ENCODE measurements around the gene CNPY4.

CNPY4 gene

GRCh38 chr7:100111914-100112313 is 7.5 kb upstream of the CNPY4 start:
- ChIA-PET POLR2A (ENCODE audit: low non-redundant PET) (no interaction called here), CTCF (no interaction called here)
- TF ChIP-seq CTCF (conservative IDR thresholded peaks at IDR 0.05; ENCODE audit: low read depth) = no peak
- peak overlapping the region; percentile 36 for H3K27ac ChIP-seq
- DNase-seq (ENCODE audit: low spot score) = no peak

DNA sequence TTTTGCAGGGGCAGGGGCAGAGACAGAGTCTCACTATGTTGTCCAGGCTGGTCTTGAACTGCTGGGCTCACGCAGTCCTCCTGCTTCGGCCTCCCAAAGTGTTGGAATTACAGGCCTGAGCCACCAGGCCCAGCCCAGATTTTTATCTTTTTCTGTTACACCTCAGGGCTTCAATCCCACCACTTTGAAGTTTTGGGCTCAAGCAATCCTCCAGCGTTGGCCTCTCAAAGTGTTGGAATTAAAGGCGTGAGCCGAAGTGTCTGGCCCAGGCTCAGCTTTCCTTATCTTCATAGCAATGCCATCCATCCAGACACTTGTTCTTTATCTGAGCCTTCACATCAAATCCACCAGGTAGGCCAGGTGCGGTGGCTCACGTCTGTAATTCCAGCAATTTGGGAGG is 4.4 kb upstream of the CNPY4 start:
- ChIA-PET CTCF (no interaction called here), POLR2A (ENCODE audit: low non-redundant PET) (no interaction called here)
- no peak for TF ChIP-seq CTCF (conservative IDR thresholded peaks at IDR 0.05; ENCODE audit: low read depth)
- DNase-seq (ENCODE audit: low spot score) = no peak
- peak overlapping the region; percentile 36 for H3K27ac ChIP-seq

DNA sequence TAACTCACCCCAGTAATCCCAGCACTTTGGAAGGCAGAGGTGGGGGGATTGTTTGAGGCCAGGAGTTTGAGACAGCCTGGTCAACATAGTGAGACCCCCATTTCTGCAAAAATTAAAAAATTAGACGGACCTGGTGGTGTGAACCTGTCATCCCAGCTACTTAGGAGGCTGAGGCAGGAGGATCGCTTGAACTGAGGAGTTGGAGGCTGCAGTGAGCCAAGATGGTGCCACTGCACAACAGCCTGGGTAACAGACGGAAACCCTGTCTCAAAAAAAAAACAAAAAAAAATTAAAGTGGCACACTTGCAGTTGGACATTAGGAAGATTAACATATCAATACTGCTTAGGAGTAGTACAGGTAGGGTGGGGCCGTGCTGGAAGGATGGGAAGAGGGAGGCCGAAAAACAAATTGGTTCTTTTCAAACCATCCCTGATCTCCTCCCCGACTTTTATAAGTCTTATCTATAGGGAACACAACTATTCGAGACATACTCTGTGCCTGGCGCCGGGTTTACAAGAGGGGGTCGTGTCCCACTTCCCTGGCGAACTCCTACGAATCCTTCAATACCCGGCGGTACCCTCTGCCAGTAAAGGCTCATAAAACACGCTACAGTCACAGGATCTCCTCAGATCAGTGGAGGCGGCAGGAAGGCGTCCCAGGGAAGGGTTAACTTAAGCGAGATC is 904 bp upstream of the CNPY4 start:
- DNase-seq (ENCODE audit: low spot score) = no peak
- ChIA-PET POLR2A (ENCODE audit: low non-redundant PET) (no interaction called here), CTCF (no interaction called here)
- H3K27ac ChIP-seq = peak overlapping the region; percentile 88
- TF ChIP-seq CTCF (conservative IDR thresholded peaks at IDR 0.05; ENCODE audit: low read depth) = no peak

GRCh38 chr7:100119970-100120732 is 717 bp downstream of the CNPY4 start:
- TF ChIP-seq CTCF (conservative IDR thresholded peaks at IDR 0.05; ENCODE audit: low read depth) = no peak
- peak; percentile 68 for DNase-seq (ENCODE audit: low spot score)
- peak overlapping the region; percentile 88 for H3K27ac ChIP-seq
- POLR2A ChIA-PET (ENCODE audit: low non-redundant PET) = interaction anchor here (0.9 kb wide), 1 partner anchor 19 kb away, joined by 3 read pairs; the partner anchor contains the start of genes AP4M1 and MCM7
- CTCF ChIA-PET = no interaction called here

DNA sequence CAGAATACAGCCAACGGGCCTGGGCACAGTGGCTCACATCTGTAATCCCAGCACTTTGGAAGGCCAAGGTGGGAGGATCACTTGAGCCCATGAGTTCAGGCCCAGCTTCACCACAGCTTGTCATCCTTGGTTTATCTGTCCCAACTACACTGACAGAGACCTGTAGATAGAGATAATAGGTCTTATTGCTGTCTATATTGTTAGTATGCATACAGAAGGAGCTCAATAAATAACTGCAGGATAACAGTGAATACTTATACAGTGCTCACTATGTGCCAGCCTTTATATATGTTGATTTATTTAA is 1.3 kb downstream of the CNPY4 start:
- ChIA-PET POLR2A (ENCODE audit: low non-redundant PET) (no interaction called here), CTCF (no interaction called here)
- H3K27ac ChIP-seq = peak overlapping the region; percentile 88
- no peak for TF ChIP-seq CTCF (conservative IDR thresholded peaks at IDR 0.05; ENCODE audit: low read depth)
- no peak for DNase-seq (ENCODE audit: low spot score)

GRCh38 chr7:100122067-100122466 is 2.6 kb downstream of the CNPY4 start:
- peak overlapping the region; percentile 39 for H3K27ac ChIP-seq
- no peak for DNase-seq (ENCODE audit: low spot score)
- ChIA-PET CTCF (interaction anchor here (0.6 kb wide), 1 partner anchor 193 kb away, joined by 3 read pairs; no protein-coding TSS in a partner anchor), POLR2A (ENCODE audit: low non-redundant PET) (no interaction called here)
- TF ChIP-seq CTCF (conservative IDR thresholded peaks at IDR 0.05; ENCODE audit: low read depth) = no peak
